HG02943 (cell line): ENCODE results near the gene ZDHHC11.
A peak's percentile ranks its signal among the peaks of the same experiment; 100 is the strongest.

ENCODE experiments used
- ATAC-seq: cut with Tn5 transposase; IDR thresholded peaks from one replicate; pipeline ENCODE4 v1.9.1; 2021; ENCODE audit warnings: mild to moderate bottlenecking, low read depth, moderate library complexity; ENCODE audit not compliant: unreplicated experiment

ZDHHC11 gene

GRCh38 chr5:850511-851006 is at the start of gene ZDHHC11:
TSS of gene ZDHHC11 (minus strand) at chr5:850986. CDS start at chr5:850602, 384 bp downstream.
- ATAC-seq = no peak

- no peak for ATAC-seq
These were observed 42.9 kb upstream of the ZDHHC11 start for GRCh38 chr5:893711-894110.

- no peak for ATAC-seq
These were observed 42.3 kb upstream of the ZDHHC11 start for GRCh38 chr5:893137-893506.

- ATAC-seq = peak; percentile 93
These were observed 41.8 kb upstream of the ZDHHC11 start, which contains the start of the genes BRD9 and TRIP13 for GRCh38 chr5:892394-893136. TSS of gene BRD9 (minus strand) at chr5:892801. CDS start at chr5:892657, 144 bp downstream. TSS of gene TRIP13 (plus strand) at chr5:892884. CDS start at chr5:892999, 115 bp downstream.

- no peak for ATAC-seq
These were observed 41.1 kb upstream of the ZDHHC11 start for GRCh38 chr5:891837-892393.

- ATAC-seq = no peak
These were observed 40.5 kb upstream of the ZDHHC11 start for GRCh38 chr5:891117-891836.

- no peak for ATAC-seq
These were observed 38.4 kb upstream of the ZDHHC11 start for GRCh38 chr5:889075-889710.

- no peak for ATAC-seq
These were observed 37.9 kb upstream of the ZDHHC11 start for GRCh38 chr5:888638-889035.

- no peak for ATAC-seq
These were observed 37.3 kb upstream of the ZDHHC11 start for GRCh38 chr5:887947-888637.

- no peak for ATAC-seq
These were observed 36.0 kb upstream of the ZDHHC11 start for GRCh38 chr5:886716-887325.

- no peak for ATAC-seq
These were observed 35.2 kb upstream of the ZDHHC11 start for GRCh38 chr5:886036-886435.

- no peak for ATAC-seq
These were observed 34.7 kb upstream of the ZDHHC11 start for GRCh38 chr5:885529-885928.

GRCh38 chr5:885127-885442 is 34.3 kb upstream of the ZDHHC11 start:
- ATAC-seq = no peak

- ATAC-seq = no peak
These were observed 33.8 kb upstream of the ZDHHC11 start for GRCh38 chr5:884345-885126.

GRCh38 chr5:883475-884181 is 32.8 kb upstream of the ZDHHC11 start:
- no peak for ATAC-seq

- no peak for ATAC-seq
These were observed 31.7 kb upstream of the ZDHHC11 start for GRCh38 chr5:882253-883183.

GRCh38 chr5:881551-881935 is 30.8 kb upstream of the ZDHHC11 start:
- ATAC-seq = no peak
